Kidney glomerular epithelial cell (primary cell): Measurements from ENCODE around the gene NME7.
A peak's percentile ranks its signal among the peaks of the same experiment; 100 is the strongest.
"Not testable (repeated sequence)": the region's sequence is repeated elsewhere in the genome, so short reads cannot be mapped to it uniquely, and the experiment has no call there.

Experiments
- DNase-seq: peaks from one replicate; lab custom pipeline; 2025; lab: John Stamatoyannopoulos, UW

Gene NME7

GRCh38 chr1:169342096-169342495 is 25.5 kb downstream of the NME7 start:
- not testable (repeated sequence) for DNase-seq

DNA sequence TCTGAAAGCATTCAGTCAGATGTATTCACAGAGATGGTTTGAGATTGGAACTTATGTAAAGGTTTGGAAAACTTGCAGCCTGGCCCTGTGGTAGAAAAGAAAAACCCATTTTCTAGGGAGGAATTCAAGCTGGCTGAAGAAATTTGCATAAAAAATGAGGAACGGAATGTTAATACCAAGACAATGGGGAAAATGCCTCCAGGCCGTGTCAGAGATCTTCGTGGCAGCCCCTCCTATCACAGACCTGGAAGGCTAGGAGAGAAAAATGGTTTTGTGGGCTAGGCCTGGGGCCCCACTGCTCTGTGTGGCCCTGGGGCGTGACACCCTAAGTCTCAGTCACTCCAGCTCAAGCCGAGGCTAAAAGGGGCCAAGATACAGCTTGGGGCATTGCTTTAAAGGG is 26.7 kb downstream of the NME7 start:
- DNase-seq = no peak

- DNase-seq = no peak
These were observed 27.8 kb downstream of the NME7 start for GRCh38 chr1:169339773-169340172.

DNA sequence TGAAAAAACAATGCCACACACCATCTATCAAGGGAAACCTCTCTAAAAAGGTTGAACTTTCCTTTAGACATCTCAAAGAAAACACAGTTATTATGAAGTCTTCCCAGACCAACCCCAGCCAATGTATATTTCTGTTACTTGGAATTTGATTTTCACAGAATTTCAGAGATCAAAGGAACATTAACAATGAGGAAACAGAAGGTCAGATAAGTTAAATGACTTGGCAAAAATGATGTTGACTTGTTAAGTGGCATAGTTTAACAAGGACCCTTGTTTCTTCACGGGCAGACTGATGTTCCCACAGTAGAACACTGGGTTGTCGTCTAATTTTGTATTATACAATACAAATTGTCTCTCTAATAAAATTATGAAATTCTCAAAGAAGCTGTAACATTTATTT is 29.0 kb downstream of the NME7 start:
- DNase-seq = no peak

GRCh38 chr1:169336947-169337715 is 30.5 kb downstream of the NME7 start:
- not testable (repeated sequence) for DNase-seq

- not testable (repeated sequence) for DNase-seq
These were observed 32.9 kb downstream of the NME7 start for GRCh38 chr1:169334727-169335126.

- DNase-seq = no peak
These were observed 36.7 kb downstream of the NME7 start for GRCh38 chr1:169330927-169331326.

DNA sequence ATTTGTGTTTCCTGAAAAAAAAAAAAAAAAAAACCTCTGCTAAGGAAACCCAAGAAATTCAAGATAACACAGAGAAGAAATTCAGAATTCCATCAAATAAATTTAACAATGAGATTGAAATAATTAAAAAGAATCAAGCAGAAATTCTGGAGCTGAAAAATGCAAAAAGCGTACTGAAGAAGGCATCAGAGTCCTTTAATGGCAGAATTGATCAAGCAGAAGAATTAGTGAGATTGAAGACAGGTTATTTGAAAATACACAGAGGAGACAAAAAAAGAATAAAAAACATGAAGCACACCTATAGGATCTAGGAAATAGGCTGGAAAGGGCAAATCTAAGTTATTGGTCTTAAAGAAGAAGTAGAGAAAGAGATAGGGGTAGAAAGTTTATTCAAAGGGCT is 38.2 kb downstream of the NME7 start:
- no peak for DNase-seq

DNA sequence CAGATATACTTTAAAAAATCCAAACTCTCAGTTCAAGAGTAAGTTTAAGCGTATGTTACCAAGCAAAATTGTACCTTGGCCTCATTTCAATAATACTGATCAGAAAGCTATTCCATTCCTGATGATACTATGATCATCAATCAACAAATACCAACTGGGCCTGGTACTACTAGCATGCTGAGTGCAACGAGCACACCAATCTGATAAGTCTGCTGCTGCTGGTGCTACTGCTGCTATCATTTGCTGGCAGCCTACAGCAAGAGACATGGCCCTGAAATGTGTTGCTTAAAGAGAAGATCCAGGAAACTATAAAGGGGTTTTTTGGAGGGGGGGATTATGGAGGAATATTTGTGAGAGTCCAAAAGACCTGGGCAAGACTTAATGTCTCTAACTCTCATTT is 39.7 kb downstream of the NME7 start:
- DNase-seq = no peak

DNA sequence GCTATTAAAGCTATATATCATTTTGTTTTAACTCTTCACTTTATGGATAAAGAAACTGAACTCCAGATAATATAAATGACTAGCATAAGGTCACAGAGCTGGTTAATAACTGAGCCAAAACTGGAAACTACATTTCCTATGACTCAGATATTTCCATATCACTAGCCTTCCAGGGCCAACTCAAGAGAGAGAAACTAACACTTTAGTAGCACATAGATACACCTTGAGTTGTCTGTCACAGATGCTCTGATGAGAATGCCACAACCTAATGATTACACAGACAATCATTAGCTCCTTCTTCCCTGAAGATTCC is 40.7 kb downstream of the NME7 start:
- peak; percentile 49 for DNase-seq

DNA sequence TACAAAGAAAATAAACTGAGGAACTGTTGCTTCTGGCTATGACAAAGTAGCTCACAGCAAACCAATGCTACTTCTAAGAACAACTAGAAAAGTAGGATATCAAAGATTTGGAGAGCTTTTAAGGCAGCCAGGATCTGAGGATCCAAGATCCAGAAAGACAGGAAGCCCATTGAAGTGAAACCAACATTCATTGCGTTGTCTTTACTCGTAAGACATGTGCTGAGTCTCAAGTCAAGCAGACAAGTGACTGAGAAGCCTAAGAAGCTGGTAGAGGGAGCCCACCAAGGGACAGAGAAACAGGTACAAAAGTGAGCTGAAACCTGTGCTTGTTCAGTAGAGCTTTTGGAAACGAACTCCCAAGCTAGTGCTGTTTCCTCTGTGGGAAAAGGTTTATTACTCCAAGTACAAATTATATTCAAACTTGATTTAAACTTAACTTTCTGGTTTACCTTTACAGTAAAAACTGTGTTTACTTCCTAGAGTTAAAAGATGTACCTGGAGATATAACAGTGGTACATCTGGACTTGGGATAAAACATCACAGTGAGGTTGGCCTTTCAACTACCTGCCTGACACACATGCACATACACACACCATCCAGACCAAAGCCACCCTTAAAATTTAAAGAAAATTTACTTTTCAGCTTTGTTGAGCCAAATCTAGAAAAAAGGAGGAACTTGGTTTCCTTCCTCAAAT is 41.2 kb downstream of the NME7 start:
- no peak for DNase-seq

DNA sequence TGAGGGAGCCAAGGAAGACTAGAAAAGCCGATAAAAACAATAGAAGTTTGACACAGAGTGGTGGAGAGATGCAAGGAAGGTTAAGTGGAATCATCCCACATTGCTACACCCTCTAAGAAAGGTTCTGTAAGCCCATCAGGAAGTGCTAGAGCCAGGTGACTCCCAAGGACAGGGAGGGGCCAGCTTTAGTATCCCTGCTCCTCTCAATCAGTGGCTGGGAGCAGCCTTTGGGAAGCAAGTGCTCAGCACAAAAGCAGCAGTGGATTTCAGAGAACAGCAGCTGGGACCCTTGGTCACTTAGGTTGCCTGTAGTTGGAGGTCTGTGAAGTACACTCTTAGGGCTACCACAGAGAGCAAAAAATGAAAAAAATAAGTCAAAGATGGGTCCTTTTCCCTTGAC is 42.5 kb downstream of the NME7 start:
- DNase-seq = no peak

DNA sequence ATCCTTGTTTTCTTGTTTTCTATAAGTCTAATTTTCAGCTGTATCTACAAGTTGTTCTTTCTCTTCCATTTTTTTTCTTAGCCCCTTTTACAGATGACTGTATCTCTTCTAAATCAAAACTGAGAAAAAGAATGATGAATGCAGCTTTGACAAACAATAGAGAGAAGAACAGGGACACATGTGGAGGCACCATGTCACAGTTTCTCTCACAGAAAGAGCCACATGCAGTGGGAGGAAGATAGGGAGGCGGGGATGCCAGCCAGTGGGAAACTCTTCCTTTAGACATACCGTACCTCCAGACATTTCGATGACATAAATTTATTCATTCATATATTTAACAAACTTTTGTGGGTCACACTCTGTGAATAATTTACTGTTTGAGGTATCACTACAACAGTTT is 45.5 kb downstream of the NME7 start:
- DNase-seq = no peak

DNA sequence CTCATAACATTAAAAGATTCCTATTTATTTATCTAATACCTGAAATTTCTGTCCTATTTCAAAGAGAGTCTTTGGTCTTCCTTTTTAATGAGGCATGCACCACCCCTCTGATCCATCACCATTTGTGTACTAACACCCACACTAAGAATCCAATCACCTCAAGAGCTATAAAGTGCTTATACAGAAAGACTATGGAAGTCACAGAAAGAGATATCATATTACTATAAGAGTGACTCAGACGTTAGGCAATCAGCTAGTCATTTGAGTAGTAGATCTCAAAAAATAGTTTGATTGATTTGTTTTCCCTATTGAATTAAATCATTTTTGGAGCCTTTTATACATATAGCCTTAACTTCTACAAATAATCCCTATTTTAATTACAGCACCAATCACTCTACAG is 46.1 kb downstream of the NME7 start:
- no peak for DNase-seq

DNA sequence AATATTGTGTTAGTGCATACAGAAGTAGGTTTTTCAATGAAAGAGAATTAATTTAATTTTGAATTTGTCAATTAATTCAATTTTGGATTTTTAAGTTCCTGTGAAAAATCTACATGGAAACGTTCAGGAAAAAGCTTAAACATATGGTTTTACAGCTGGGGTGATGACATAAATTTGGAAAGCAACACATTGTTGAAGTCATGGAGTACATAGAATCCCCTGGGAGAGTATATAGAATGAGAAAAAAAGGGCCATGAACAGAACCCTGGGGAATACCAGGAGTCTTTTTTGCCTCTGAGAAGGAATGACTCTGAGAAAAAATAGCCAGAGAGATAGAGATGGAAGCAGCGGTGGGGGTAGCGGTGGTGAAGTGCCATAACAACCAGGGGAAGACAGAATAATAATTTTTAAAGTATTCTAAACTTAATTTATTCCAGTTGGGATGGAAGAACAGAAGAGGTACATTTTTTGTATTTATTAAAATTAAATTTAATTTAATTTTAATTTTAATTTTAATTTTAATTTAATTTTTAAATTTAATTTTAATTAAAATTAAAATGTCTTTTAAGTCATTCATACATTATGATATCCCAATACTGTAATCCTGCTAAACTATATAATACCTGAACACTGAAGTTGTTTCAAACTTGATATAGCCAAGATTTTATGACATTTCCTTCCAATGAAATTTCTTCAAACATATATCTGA is 48.9 kb downstream of the NME7 start:
- no peak for DNase-seq

GRCh38 chr1:169316556-169316955 is 51.0 kb downstream of the NME7 start:
- DNase-seq = no peak

- DNase-seq = peak; percentile 94
These were observed 55.3 kb downstream of the NME7 start for GRCh38 chr1:169312084-169312954.

DNA sequence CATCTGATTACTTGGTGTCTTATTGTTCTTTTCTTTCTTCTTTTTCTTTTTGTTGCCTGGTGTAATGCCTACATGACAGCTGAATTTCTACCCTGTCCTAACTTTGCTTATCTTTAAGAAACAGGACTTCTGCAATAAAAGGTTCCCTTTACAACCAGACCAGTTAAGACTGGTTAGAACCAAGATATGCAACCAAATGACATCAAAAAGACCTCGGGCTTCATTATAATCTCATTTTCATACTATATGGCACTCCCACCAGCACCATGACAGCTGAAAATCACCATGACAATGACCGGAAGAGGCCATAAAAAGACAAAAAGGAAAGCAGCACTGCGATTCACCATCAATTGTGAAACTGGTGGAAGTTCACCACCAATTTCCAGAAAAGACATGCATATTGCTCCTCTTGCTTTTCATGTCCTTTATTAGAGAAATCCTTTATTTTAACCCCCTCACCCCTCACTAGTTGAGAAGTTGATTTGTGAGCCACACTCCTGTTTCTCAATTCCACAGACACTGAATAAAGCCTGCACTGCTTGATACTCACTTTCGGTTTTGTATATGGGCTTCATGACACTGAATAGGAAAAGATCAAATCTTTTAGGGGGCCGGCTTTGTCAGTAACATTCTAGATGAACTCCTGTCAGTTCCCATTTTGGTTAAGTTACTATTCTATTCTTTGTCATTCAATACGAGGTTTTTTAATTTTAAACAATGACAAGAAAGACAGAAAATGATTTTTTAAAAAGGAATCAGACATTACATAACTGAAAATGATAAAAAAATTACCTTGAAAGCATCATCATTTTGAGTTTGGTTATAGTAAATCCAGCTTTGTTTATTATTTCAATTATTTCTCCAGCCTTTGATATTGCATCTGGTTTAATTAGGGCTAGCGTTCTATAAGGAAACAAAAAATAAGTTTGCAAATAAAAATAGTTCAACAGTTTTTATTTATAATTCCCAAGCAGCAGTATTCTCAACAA is 58.1 kb downstream of the NME7 start:
- DNase-seq = no peak

DNA sequence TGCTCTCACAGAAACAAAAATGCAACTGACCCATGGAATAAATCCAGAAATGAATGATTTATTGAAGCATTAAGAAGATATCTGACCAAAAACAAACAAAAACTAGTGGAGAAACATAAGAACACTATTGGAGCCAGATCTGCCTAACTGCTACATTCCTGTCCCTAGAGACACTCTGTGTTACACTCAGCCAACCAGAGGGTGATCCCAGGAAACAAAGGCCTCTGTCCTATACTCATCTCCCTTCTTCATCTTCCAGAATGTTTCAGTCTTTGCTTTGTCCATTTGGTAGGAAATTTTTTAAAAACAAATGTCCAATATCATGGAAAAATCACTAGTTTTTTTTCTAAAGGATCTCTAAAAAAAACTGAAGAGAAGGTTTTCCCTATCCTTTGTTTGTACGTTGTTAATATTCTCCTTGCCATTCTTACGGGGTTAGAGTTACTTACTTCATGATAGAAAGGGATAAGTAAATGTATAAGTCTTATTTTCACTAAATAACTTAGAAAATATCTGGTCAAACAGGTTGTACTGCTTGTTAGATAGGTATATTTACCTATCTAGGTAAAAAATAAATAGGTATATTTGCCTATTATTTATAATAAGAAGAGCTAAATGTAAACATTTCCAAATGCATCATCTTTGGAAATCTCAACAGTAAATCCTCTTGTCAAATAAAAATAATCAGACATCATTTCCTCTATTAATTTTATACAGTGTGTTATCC is 59.1 kb downstream of the NME7 start:
- no peak for DNase-seq

- no peak for DNase-seq
These were observed 60.4 kb downstream of the NME7 start for GRCh38 chr1:169307176-169307575.
